ENCODE data around the gene ARL14EPL. TPM values are rescaled to one million over a fixed set of nuclear protein-coding genes. Genes with fewer than 3 reads are reported as not detected.

The ARL14EPL gene
- total and polyA plus RNA-seq, 2 donors (not counting 1 experiment from before 2014, with no cell fraction given): not detected

GRCh38 chr5:116046261-116046660, 14.0 kb downstream of the ARL14EPL start:
- TF ChIP-seq CTCF (conservative IDR thresholded peaks at IDR 0.05 in 1 of 2, IDR thresholded peaks at IDR 0.05 in 1 of 2; ENCODE audit: low read depth in 1 of 2, low read length in 2 of 2): no peak
- no peak for TF ChIP-seq EZH2 (IDR thresholded peaks at IDR 0.05; ENCODE audit: low read length, missing control alignments)

GRCh38 chr5:116046823-116047222, 14.6 kb downstream of the ARL14EPL start:
- no peak overlapping the region for H3K4me2 ChIP-seq (ENCODE audit: extremely low read depth, insufficient read depth, low read length)
- no peak overlapping the region for H3K4me3 ChIP-seq (replicated peaks in 1 of 4; ENCODE audit: control extremely low read depth in 1 of 4, insufficient read depth in 1 of 4, low read depth in 3 of 4, low read length in 4 of 4)
- no peaks in the 10 kb centered on the region for H3K27me3 ChIP-seq (ENCODE audit: control insufficient read depth, insufficient read depth, low read length)
- H3K9me3 ChIP-seq (ENCODE audit: control insufficient read depth, insufficient read depth, low read depth, low read length): no peaks in the 10 kb centered on the region
- no peaks in the 10 kb centered on the region for H3K79me2 ChIP-seq (ENCODE audit: control insufficient read depth, insufficient read depth, low read length)
- H4K20me1 ChIP-seq (ENCODE audit: control insufficient read depth, extremely low read depth, insufficient read depth, low read length): no peaks in the 10 kb centered on the region
- DNase-seq (ENCODE audit: low read depth in 2 of 2): no peak
- H3K9ac ChIP-seq (ENCODE audit: insufficient read depth, low read length): no peak overlapping the region
- H2AFZ ChIP-seq (ENCODE audit: low read length): no peak overlapping the region
- H3K36me3 ChIP-seq (ENCODE audit: control insufficient read depth, insufficient read depth, low read length): no peaks in the 10 kb centered on the region
- H3K27ac ChIP-seq (ENCODE audit: insufficient read depth, low read length): no peak overlapping the region
- no peak for TF ChIP-seq EZH2 (IDR thresholded peaks at IDR 0.05; ENCODE audit: low read length, missing control alignments)
- no peak for TF ChIP-seq CTCF (conservative IDR thresholded peaks at IDR 0.05 in 1 of 2, IDR thresholded peaks at IDR 0.05 in 1 of 2; ENCODE audit: low read depth in 1 of 2, low read length in 2 of 2)
- no peaks in the 10 kb centered on the region for H3K4me1 ChIP-seq (ENCODE audit: control insufficient read depth, extremely low read depth, insufficient read depth, low read length)

More at GRCh38 chr5:116046261-116046660, 14.0 kb downstream of the ARL14EPL start:
- Histone ChIP-seq H3K27me3 (ENCODE audit: control insufficient read depth, insufficient read depth, low read length) (no peaks in the 10 kb centered on the region), H3K9ac (ENCODE audit: insufficient read depth, low read length) (no peak overlapping the region), H3K36me3 (ENCODE audit: control insufficient read depth, insufficient read depth, low read length) (no peaks in the 10 kb centered on the region), H3K27ac (ENCODE audit: insufficient read depth, low read length) (no peak overlapping the region), H4K20me1 (ENCODE audit: control insufficient read depth, extremely low read depth, insufficient read depth, low read length) (no peaks in the 10 kb centered on the region), H3K79me2 (ENCODE audit: control insufficient read depth, insufficient read depth, low read length) (no peaks in the 10 kb centered on the region), H3K4me3 (replicated peaks in 1 of 4; ENCODE audit: control extremely low read depth in 1 of 4, insufficient read depth in 1 of 4, low read depth in 3 of 4, low read length in 4 of 4) (no peak overlapping the region), H3K4me2 (ENCODE audit: extremely low read depth, insufficient read depth, low read length) (no peak overlapping the region), H2AFZ (ENCODE audit: low read length) (no peak overlapping the region), H3K4me1 (ENCODE audit: control insufficient read depth, extremely low read depth, insufficient read depth, low read length) (no peaks in the 10 kb centered on the region), H3K9me3 (ENCODE audit: control insufficient read depth, insufficient read depth, low read depth, low read length) (no peaks in the 10 kb centered on the region)
- DNase-seq (ENCODE audit: low read depth in 2 of 2): no peak

- Histone ChIP-seq H3K9me3 (ENCODE audit: control insufficient read depth, insufficient read depth, low read depth, low read length) (no peaks in the 10 kb centered on the region), H3K36me3 (ENCODE audit: control insufficient read depth, insufficient read depth, low read length) (no peaks in the 10 kb centered on the region), H3K9ac (ENCODE audit: insufficient read depth, low read length) (no peak overlapping the region), H2AFZ (ENCODE audit: low read length) (no peak overlapping the region), H4K20me1 (ENCODE audit: control insufficient read depth, extremely low read depth, insufficient read depth, low read length) (no peaks in the 10 kb centered on the region), H3K79me2 (ENCODE audit: control insufficient read depth, insufficient read depth, low read length) (no peaks in the 10 kb centered on the region), H3K27ac (ENCODE audit: insufficient read depth, low read length) (no peak overlapping the region), H3K4me1 (ENCODE audit: control insufficient read depth, extremely low read depth, insufficient read depth, low read length) (no peaks in the 10 kb centered on the region), H3K4me2 (ENCODE audit: extremely low read depth, insufficient read depth, low read length) (no peak overlapping the region), H3K27me3 (ENCODE audit: control insufficient read depth, insufficient read depth, low read length) (no peaks in the 10 kb centered on the region), H3K4me3 (replicated peaks in 1 of 4; ENCODE audit: control extremely low read depth in 1 of 4, insufficient read depth in 1 of 4, low read depth in 3 of 4, low read length in 4 of 4) (no peak overlapping the region)
- no peak for TF ChIP-seq CTCF (conservative IDR thresholded peaks at IDR 0.05 in 1 of 2, IDR thresholded peaks at IDR 0.05 in 1 of 2; ENCODE audit: low read depth in 1 of 2, low read length in 2 of 2)
- TF ChIP-seq EZH2 (IDR thresholded peaks at IDR 0.05; ENCODE audit: low read length, missing control alignments): no peak
- DNase-seq (ENCODE audit: low read depth in 2 of 2): no peak
Observed at GRCh38 chr5:116058346-116058936, 26.2 kb downstream of the ARL14EPL start.

Data from fibroblast of lung (primary cell).